ENCODE results near the gene XG. TPM values are rescaled to one million over a fixed set of nuclear protein-coding genes. Genes with fewer than 3 reads are reported as not detected.
A peak's percentile ranks its signal among the peaks of the same experiment; 100 is the strongest.
"Not testable (repeated sequence)": the region's sequence is repeated elsewhere in the genome, so short reads cannot be mapped to it uniquely, and the experiment has no call there.

The XG gene
- polyA plus RNA-seq, 4 donors, result 0.13 to 0.15 TPM; not detected in 2

GRCh38 chrX:2762671-2763070 lies 10.8 kb downstream of the XG start:
- not testable (repeated sequence) for H3K36me3 ChIP-seq (ENCODE audit: control insufficient read depth in 3 of 3, insufficient read depth in 2 of 3, low read depth in 1 of 3, low read length in 3 of 3); H3K27me3 ChIP-seq (ENCODE audit: control insufficient read depth in 3 of 3, insufficient read depth in 3 of 3, low read length in 3 of 3); H3K27ac ChIP-seq (ENCODE audit: low read depth in 1 of 3, low read length in 2 of 3); H3K9me3 ChIP-seq (ENCODE audit: control insufficient read depth in 2 of 2, insufficient read depth in 1 of 2, low read depth in 1 of 2, low read length in 1 of 2); FAIRE-seq; H3K4me1 ChIP-seq (ENCODE audit: control insufficient read depth in 3 of 3, insufficient read depth in 2 of 3, low read depth in 1 of 3, low read length in 2 of 3); H3K4me3 ChIP-seq (ENCODE audit: low read depth in 1 of 3, low read length in 3 of 3)
- WGBS, 3 donors, result 37 to 56% (median 49%) methylated on average over 4 of the region's 4 CpGs
- DNase-seq, result peak in 1 of 2 donors; percentile 33

DNA sequence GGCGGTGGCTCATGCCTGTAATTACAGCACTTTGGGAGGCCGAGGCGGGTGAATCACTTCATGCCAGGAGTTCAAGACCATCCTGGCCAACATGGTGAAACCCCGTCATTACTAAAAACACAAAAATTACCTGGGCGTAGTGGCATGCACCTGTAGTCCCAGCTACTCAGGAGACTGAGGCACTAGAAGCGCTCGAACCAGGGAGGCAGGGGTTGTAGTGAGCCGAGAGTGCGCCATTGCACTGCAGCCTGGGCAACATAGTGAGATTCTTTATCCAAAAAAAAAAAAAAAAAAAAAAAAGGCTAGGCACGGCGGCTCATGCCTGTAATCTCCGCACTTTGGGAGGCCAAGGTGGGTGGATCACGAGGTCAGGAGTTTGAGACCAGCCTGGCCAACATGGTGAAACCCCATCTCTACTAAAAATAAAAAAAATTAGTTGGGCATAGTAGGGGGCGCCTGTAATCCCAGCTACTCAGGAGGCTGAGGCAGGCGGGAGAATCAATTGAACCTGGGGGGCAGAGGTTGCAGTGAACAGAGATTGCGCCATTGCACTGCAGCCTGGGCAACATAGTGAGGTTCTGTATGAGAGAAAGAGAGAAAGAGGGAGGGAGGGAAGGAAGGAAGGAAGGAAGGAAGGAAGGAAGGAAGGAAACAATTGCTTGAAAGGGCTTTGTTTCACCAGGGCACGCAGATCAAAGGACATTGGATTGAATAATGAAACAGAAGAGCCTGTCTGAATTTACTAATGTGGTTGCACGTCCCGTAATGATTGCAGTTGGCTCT lies 13.1 kb downstream of the XG start:
- WGBS, 3 donors, result 73 to 78% (median 77%) methylated on average over 16 to 19 of the region's 19 CpGs
- FAIRE-seq; H3K27me3 ChIP-seq (ENCODE audit: control insufficient read depth in 3 of 3, insufficient read depth in 3 of 3, low read length in 3 of 3); H3K4me3 ChIP-seq (ENCODE audit: low read depth in 1 of 3, low read length in 3 of 3); H3K27ac ChIP-seq (ENCODE audit: low read depth in 1 of 3, low read length in 2 of 3); DNase-seq; H3K4me1 ChIP-seq (ENCODE audit: control insufficient read depth in 3 of 3, insufficient read depth in 2 of 3, low read depth in 1 of 3, low read length in 2 of 3); H3K9me3 ChIP-seq (ENCODE audit: control insufficient read depth in 2 of 2, insufficient read depth in 1 of 2, low read depth in 1 of 2, low read length in 1 of 2); H3K36me3 ChIP-seq (ENCODE audit: control insufficient read depth in 3 of 3, insufficient read depth in 2 of 3, low read depth in 1 of 3, low read length in 3 of 3): not testable (repeated sequence)

GRCh38 chrX:2765549-2765830 lies 13.7 kb downstream of the XG start:
- H3K4me3 ChIP-seq (ENCODE audit: low read depth in 1 of 3, low read length in 3 of 3), result no peak overlapping the region
- FAIRE-seq, result no peak
- no peaks in the 10 kb centered on the region for H3K36me3 ChIP-seq (ENCODE audit: control insufficient read depth in 3 of 3, insufficient read depth in 2 of 3, low read depth in 1 of 3, low read length in 3 of 3)
- no peak overlapping the region for H3K27ac ChIP-seq (ENCODE audit: low read depth in 1 of 3, low read length in 2 of 3)
- DNase-seq, result peak in 1 of 2 donors; percentile 12
- peaks cover 0 to 4% (median 0%) of the 10 kb centered on the region in 3 donors for H3K4me1 ChIP-seq (ENCODE audit: control insufficient read depth in 3 of 3, insufficient read depth in 2 of 3, low read depth in 1 of 3, low read length in 2 of 3)
- no peaks in the 10 kb centered on the region for H3K27me3 ChIP-seq (ENCODE audit: control insufficient read depth in 3 of 3, insufficient read depth in 3 of 3, low read length in 3 of 3)
- WGBS, 3 donors, result 36 to 62% (median 40%) methylated on average over 5 of the region's 5 CpGs
- H3K9me3 ChIP-seq (ENCODE audit: control insufficient read depth in 2 of 2, insufficient read depth in 1 of 2, low read depth in 1 of 2, low read length in 1 of 2), result peaks cover 0 to 4% of the 10 kb centered on the region in 2 donors

DNA sequence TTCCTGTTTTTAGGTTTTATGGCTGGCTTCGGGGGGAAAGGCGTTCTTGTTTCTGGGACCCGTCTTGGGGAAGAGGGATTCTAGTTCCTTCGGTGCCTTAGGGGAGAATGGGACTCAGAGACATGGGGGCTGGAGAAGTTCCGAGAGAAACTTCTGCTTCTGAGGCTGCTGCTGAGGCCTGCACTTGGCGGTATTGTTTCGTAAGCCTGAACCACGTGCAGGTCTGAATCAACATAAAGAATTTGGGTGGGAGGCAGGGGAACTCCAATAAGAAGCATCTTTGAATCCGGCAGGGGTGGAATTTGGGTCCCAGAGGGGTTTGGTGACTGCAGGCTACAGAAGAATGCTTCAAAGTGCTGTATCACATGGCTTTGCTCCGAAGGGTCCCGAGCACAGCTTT lies 15.1 kb downstream of the XG start:
- H3K36me3 ChIP-seq (ENCODE audit: control insufficient read depth in 3 of 3, insufficient read depth in 2 of 3, low read depth in 1 of 3, low read length in 3 of 3), result no peaks in the 10 kb centered on the region
- peaks cover 0 to 4% of the 10 kb centered on the region in 2 donors for H3K9me3 ChIP-seq (ENCODE audit: control insufficient read depth in 2 of 2, insufficient read depth in 1 of 2, low read depth in 1 of 2, low read length in 1 of 2)
- peaks cover 0 to 4% (median 0%) of the 10 kb centered on the region in 3 donors for H3K4me1 ChIP-seq (ENCODE audit: control insufficient read depth in 3 of 3, insufficient read depth in 2 of 3, low read depth in 1 of 3, low read length in 2 of 3)
- no peaks in the 10 kb centered on the region for H3K27me3 ChIP-seq (ENCODE audit: control insufficient read depth in 3 of 3, insufficient read depth in 3 of 3, low read length in 3 of 3)
- DNase-seq, result no peak
- H3K27ac ChIP-seq (ENCODE audit: low read depth in 1 of 3, low read length in 2 of 3), result no peak overlapping the region
- WGBS, 3 donors, result 85 to 95% (median 93%) methylated on average over 11 of the region's 11 CpGs
- FAIRE-seq, result no peak
- H3K4me3 ChIP-seq (ENCODE audit: low read depth in 1 of 3, low read length in 3 of 3), result no peak overlapping the region

DNA sequence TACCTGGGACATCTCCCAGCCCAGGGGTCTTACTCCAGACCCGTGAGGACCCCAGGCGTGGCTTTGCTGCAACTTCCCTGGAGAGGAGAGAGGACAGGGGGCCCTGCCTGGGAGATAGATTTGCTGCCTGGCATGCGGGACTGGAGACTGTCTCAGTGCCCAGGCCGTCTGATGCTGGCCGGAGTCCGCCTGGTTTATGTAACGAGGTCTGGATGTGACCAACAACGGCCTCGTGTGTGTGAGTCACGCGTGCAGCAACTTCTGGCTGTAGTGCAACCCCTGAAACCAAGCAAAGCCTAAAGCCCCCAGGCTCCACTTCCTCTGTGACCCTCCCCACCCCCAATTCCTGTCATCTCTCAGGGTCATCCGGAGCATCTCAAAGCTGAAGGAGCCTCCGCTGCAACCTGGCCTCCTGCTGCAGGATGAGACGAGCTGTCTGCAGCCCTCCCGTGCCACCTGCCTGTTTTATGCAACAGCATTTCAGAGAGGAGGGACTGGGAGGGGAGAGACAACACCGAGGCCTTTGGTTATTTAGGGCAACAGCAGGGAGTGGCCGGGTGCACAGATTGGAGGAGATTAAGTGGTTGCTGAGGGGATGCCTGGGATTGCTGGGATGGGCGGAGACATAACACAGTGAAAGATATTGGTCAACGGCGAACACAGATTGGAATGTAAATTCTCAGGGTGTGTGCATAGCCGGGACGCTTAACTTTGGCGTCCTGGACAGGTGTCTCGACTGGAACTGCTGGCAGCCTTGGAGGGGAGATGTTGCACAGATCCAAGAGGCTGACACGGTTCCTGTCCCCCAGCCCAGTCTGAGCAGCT lies 16.0 kb downstream of the XG start:
- H3K36me3 ChIP-seq (ENCODE audit: control insufficient read depth in 3 of 3, insufficient read depth in 2 of 3, low read depth in 1 of 3, low read length in 3 of 3), result no peaks in the 10 kb centered on the region
- DNase-seq (peak; percentile 42 to 49), FAIRE-seq (no peak)
- no peak overlapping the region for H3K27ac ChIP-seq (ENCODE audit: low read depth in 1 of 3, low read length in 2 of 3)
- H3K27me3 ChIP-seq (ENCODE audit: control insufficient read depth in 3 of 3, insufficient read depth in 3 of 3, low read length in 3 of 3), result no peaks in the 10 kb centered on the region
- 28 to 55% (median 47%) methylated on average over 24 to 25 of the region's 25 CpGs for WGBS, 3 donors
- peaks cover 0 to 4% of the 10 kb centered on the region in 2 donors for H3K9me3 ChIP-seq (ENCODE audit: control insufficient read depth in 2 of 2, insufficient read depth in 1 of 2, low read depth in 1 of 2, low read length in 1 of 2)
- peaks cover 0 to 4% (median 0%) of the 10 kb centered on the region in 3 donors for H3K4me1 ChIP-seq (ENCODE audit: control insufficient read depth in 3 of 3, insufficient read depth in 2 of 3, low read depth in 1 of 3, low read length in 2 of 3)
- no peak overlapping the region for H3K4me3 ChIP-seq (ENCODE audit: low read depth in 1 of 3, low read length in 3 of 3)

- Histone ChIP-seq H3K4me1 (ENCODE audit: control insufficient read depth in 3 of 3, insufficient read depth in 2 of 3, low read depth in 1 of 3, low read length in 2 of 3) (peaks cover 0 to 4% (median 0%) of the 10 kb centered on the region in 3 donors), H3K27me3 (ENCODE audit: control insufficient read depth in 3 of 3, insufficient read depth in 3 of 3, low read length in 3 of 3) (no peaks in the 10 kb centered on the region), H3K27ac (ENCODE audit: low read depth in 1 of 3, low read length in 2 of 3) (no peak overlapping the region), H3K4me3 (ENCODE audit: low read depth in 1 of 3, low read length in 3 of 3) (no peak overlapping the region), H3K36me3 (ENCODE audit: control insufficient read depth in 3 of 3, insufficient read depth in 2 of 3, low read depth in 1 of 3, low read length in 3 of 3) (no peaks in the 10 kb centered on the region), H3K9me3 (ENCODE audit: control insufficient read depth in 2 of 2, insufficient read depth in 1 of 2, low read depth in 1 of 2, low read length in 1 of 2) (no peaks in the 10 kb centered on the region)
- FAIRE-seq (no peak), DNase-seq (no peak)
- 86 to 89% (median 88%) methylated on average over 1 of the region's 1 CpG for WGBS, 3 donors
These were observed 17.8 kb downstream of the XG start for GRCh38 chrX:2769615-2770014.

DNA sequence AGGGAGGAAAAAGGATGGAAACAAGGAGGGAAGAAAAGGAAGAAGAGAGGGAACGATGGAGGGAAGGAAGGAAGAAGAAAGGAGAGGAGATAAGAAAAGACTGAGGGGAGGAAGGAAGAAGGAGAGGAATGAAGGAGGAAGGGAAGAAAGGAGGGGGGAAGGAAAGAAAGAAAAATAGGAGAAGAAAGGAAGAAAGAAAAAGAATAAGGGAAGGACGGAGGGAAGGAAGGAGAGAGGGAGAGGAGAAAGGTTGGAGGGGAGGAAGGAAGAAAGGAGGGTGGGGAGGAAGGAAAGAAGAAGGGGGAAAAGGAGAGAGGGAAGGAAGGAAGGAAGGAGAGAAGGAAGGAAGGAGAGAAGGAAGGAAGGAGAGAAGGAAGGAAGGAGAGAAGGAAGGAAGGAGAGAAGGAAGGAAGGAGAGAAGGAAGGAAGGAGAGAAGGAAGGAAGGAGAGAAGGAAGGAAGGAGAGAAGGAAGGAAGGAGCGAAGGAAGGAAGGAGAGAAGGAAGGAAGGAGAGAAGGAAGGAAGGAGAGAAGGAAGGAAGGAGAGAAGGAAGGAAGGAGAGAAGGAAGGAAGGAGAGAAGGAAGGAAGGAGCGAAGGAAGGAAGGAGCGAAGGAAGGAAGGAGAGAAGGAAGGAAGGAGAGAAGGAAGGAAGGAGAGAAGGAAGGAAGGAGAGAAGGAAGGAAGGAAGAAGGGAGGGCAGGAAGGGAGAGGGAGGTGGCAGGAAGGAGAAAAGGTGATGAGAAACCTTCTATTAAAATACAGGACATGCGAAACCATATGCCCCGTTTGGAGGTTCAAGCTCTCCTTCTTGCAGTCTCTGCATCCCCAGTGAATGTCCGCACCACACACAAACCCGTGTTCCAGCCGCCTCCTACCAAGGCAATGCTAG lies 21.6 kb downstream of the XG start:
- H3K27ac ChIP-seq (ENCODE audit: low read depth in 1 of 3, low read length in 2 of 3); H3K9me3 ChIP-seq (ENCODE audit: control insufficient read depth in 2 of 2, insufficient read depth in 1 of 2, low read depth in 1 of 2, low read length in 1 of 2); H3K4me1 ChIP-seq (ENCODE audit: control insufficient read depth in 3 of 3, insufficient read depth in 2 of 3, low read depth in 1 of 3, low read length in 2 of 3); H3K27me3 ChIP-seq (ENCODE audit: control insufficient read depth in 3 of 3, insufficient read depth in 3 of 3, low read length in 3 of 3); FAIRE-seq; DNase-seq; H3K4me3 ChIP-seq (ENCODE audit: low read depth in 1 of 3, low read length in 3 of 3); H3K36me3 ChIP-seq (ENCODE audit: control insufficient read depth in 3 of 3, insufficient read depth in 2 of 3, low read depth in 1 of 3, low read length in 3 of 3): not testable (repeated sequence)
- 83 to 84% (median 84%) methylated on average over 8 of the region's 10 CpGs for WGBS, 3 donors

GRCh38 chrX:2774057-2774456 lies 22.2 kb downstream of the XG start:
- no peak overlapping the region for H3K27ac ChIP-seq (ENCODE audit: low read depth in 1 of 3, low read length in 2 of 3)
- no peaks in the 10 kb centered on the region for H3K36me3 ChIP-seq (ENCODE audit: control insufficient read depth in 3 of 3, insufficient read depth in 2 of 3, low read depth in 1 of 3, low read length in 3 of 3)
- FAIRE-seq (no peak), DNase-seq (no peak)
- no peaks in the 10 kb centered on the region for H3K27me3 ChIP-seq (ENCODE audit: control insufficient read depth in 3 of 3, insufficient read depth in 3 of 3, low read length in 3 of 3)
- WGBS, 3 donors, result 74 to 76% (median 75%) methylated on average over 5 of the region's 5 CpGs
- H3K4me1 ChIP-seq (ENCODE audit: control insufficient read depth in 3 of 3, insufficient read depth in 2 of 3, low read depth in 1 of 3, low read length in 2 of 3), result no peaks in the 10 kb centered on the region
- peaks cover 0 to 3% of the 10 kb centered on the region in 2 donors for H3K9me3 ChIP-seq (ENCODE audit: control insufficient read depth in 2 of 2, insufficient read depth in 1 of 2, low read depth in 1 of 2, low read length in 1 of 2)
- H3K4me3 ChIP-seq (ENCODE audit: low read depth in 1 of 3, low read length in 3 of 3), result no peak overlapping the region

Data from small intestine (tissue), 7 donors.